GM12875 (cell line): ENCODE data around the gene PMPCA.

Source experiments
- H3K4me3 ChIP-seq: one replicate; pipeline ENCODE4 v1.5.1; 2011; ENCODE audit warnings: low read depth, low read length, control low read depth
- CTCF ChIP-seq: IDR thresholded peaks from 2 replicates; pipeline ENCODE4 v1.5.1; 2011; ENCODE audit warnings: low read depth, mild to moderate bottlenecking, control low read depth, inconsistent platforms, low read length, moderate library complexity, borderline replicate concordance; ENCODE audit not compliant: insufficient read depth

Gene PMPCA

DNA sequence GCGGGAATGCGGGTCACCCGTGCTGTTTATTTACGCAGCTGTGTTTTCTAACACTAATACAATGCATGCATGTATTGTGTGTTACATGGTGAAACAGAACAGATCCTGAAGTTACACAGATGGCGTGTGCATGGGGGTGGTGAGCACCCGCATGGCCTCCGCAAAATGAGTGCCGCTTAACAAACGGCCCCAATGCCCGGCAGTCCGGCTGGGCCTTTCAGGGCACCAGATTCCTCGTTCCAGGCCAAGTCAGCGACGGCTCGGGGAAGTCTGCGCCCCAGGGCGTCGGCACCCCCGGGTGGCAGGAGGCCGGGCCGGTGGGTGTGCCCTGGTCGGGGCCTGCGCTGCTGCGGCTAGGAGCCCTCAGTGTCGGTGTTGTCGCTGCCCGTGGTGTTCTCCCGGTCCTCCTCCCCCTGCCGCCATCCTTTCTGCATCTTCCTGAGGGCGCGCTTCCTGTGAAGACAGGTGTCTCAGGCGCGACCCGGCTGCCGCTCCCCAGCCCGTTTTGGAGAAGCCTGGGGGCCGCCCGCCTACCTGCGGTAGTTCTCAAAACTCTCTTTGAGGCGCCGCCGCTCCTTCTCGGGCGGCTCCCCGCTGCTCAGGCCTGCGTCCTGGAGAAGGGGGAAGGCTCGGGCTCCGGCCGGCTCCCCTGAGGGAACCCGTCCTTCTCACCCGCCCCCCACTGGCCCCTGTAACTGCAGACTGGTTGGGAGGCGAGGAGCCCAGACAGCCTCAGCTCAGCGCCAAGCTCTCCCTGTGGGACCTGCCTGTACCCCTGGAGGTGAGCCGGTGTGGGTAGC, 46.3 kb upstream of the PMPCA start:
- H3K4me3 ChIP-seq = no peak overlapping the region
- TF ChIP-seq CTCF = no peak

GRCh38 chr9:136364942-136365774, 45.3 kb upstream of the PMPCA start:
- TF ChIP-seq CTCF = no peak
- no peak overlapping the region for H3K4me3 ChIP-seq

DNA sequence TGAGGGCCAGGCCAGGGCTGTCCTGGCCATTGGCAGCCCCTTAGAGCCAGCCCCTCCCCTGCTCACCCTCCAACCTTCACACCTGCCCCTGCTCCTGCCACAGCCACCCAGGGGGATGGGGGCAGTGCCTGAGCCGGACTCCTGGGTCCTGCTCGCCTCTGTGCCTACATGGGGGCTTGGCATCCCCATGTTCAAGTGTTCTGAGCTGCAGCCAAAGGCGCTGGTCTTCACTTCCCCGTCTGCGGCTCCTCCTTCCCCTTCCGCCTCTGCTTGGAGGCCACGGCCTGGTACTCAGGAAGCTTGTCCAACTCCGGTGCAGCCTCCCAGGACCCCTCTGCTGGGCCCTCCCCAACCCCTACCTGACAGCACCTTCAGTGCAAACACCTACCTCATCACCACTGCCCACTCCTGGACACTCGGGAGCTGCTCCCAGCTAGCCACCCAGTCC, 44.7 kb upstream of the PMPCA start:
- TF ChIP-seq CTCF = no peak
- H3K4me3 ChIP-seq = no peak overlapping the region

GRCh38 chr9:136366826-136367225, 43.6 kb upstream of the PMPCA start:
- TF ChIP-seq CTCF = no peak
- no peak overlapping the region for H3K4me3 ChIP-seq

- TF ChIP-seq CTCF = no peak
Observed at GRCh38 chr9:136367296-136368145, 42.9 kb upstream of the PMPCA start.

GRCh38 chr9:136368190-136368589, 42.3 kb upstream of the PMPCA start:
- H3K4me3 ChIP-seq = no peak overlapping the region
- TF ChIP-seq CTCF = no peak

More at GRCh38 chr9:136367296-136368145, 42.9 kb upstream of the PMPCA start:
- no peak overlapping the region for H3K4me3 ChIP-seq
